OCI-LY7 (cell line): ENCODE measurements around the gene SLC25A15.

Source experiments
- CTCF ChIP-seq: fragments of 200-600 bp; sonication (generic); conservative IDR thresholded peaks from 2 replicates; pipeline ENCODE4 v1.5.1; 2014; ENCODE audit warnings: mild to moderate bottlenecking, antibody characterized with exemption, low read length, moderate library complexity, mixed read lengths
- EZH2phosphoT487 ChIP-seq: fragments of 200-600 bp; sonication (generic); IDR thresholded peaks from 2 replicates; pipeline ENCODE4 v1.6.1; 2018; ENCODE audit warnings: low read depth, borderline replicate concordance, mild to moderate bottlenecking, mixed run types, antibody characterized with exemption, low read length, moderate library complexity, mixed read lengths

- TF ChIP-seq CTCF (no peak), EZH2phosphoT487 (no peak)
Measured at GRCh38 chr13:40762849-40763248, 26.6 kb upstream of the SLC25A15 start.
